Common myeloid progenitor, CD34-positive (primary cell): ENCODE measurements around the gene PACSIN3.

ENCODE experiments used
- CTCF ChIA-PET: fragments of 350-600 bp; sonication (Branson Sonifier 250); formaldehyde crosslinking; loops from one replicate; lab custom pipeline; 2021; ENCODE audit warnings: antibody characterized with exemption; lab: Charles Lee
- POLR2A ChIA-PET: fragments of 350-600 bp; sonication (Branson Sonifier 250); formaldehyde crosslinking; loops from one replicate; lab custom pipeline; 2021; ENCODE audit warnings: antibody characterized with exemption; lab: Charles Lee
- DNase-seq, 3 donors: peaks; one replicate each; pipeline versions ENCODE4 v3.0.0 to v3.0.0-alpha.2; 2013
- H3K27ac ChIP-seq, 2 experiments: 1 replicate in 1 of 2; 2 replicates in 1 of 2; pipeline ENCODE4 v1.7.0; 2013; ENCODE audit warnings: inconsistent platforms in 2 of 2, low read length in 2 of 2, mild to moderate bottlenecking in 2 of 2, low read depth in 1 of 2, moderate library complexity in 1 of 2; ENCODE audit not compliant: severe bottlenecking in 2 of 2, insufficient read depth in 1 of 2, poor library complexity in 1 of 2
- H3K27me3 ChIP-seq, 5 experiments: replicated peaks in 2 of 5; 1 replicate in 3 of 5; 2 replicates in 2 of 5; pipeline versions ENCODE4 v1.6.1 to v1.7.0; 2013; ENCODE audit warnings: low read length in 4 of 5, mild to moderate bottlenecking in 2 of 5, moderate library complexity in 2 of 5, inconsistent platforms in 1 of 5; ENCODE audit not compliant: insufficient read depth in 5 of 5, control insufficient read depth in 4 of 5
- H3K36me3 ChIP-seq, 4 experiments: 1 replicate in 2 of 4; 2 replicates in 2 of 4; pipeline versions ENCODE4 v1.6.1 to v1.7.0; 2013; ENCODE audit warnings: low read length in 3 of 4, control low read depth in 1 of 4, mild to moderate bottlenecking in 1 of 4; ENCODE audit not compliant: control insufficient read depth in 4 of 4, insufficient read depth in 4 of 4
- H3K4me1 ChIP-seq, 4 experiments: 1 replicate in 3 of 4; 2 replicates in 1 of 4; pipeline versions ENCODE4 v1.6.1 to v1.7.1; 2013; ENCODE audit warnings: low read length in 3 of 4, mild to moderate bottlenecking in 3 of 4, control low read depth in 1 of 4, inconsistent platforms in 1 of 4, moderate library complexity in 1 of 4; ENCODE audit not compliant: control insufficient read depth in 4 of 4, insufficient read depth in 4 of 4; ENCODE audit errors: control extremely low read depth in 1 of 4
- H3K4me3 ChIP-seq, 7 experiments: 1 replicate in 4 of 7; 2 replicates in 3 of 7; pipeline versions ENCODE4 v1.5.1 to v1.7.0; 2013; ENCODE audit warnings: mild to moderate bottlenecking in 7 of 7, low read length in 6 of 7, moderate library complexity in 6 of 7, inconsistent platforms in 2 of 7, low read depth in 2 of 7, control low read depth in 1 of 7; ENCODE audit not compliant: insufficient read depth in 4 of 7, control insufficient read depth in 1 of 7; ENCODE audit errors: extremely low read depth in 1 of 7
- H3K9me3 ChIP-seq, 5 experiments: 1 replicate in 4 of 5; 2 replicates in 1 of 5; pipeline versions ENCODE4 v1.6.1 to v1.7.1; 2013; ENCODE audit warnings: low read length in 4 of 5, mild to moderate bottlenecking in 2 of 5, inconsistent platforms in 1 of 5, low read depth in 1 of 5, moderate library complexity in 1 of 5; ENCODE audit not compliant: control insufficient read depth in 4 of 5, insufficient read depth in 2 of 5; ENCODE audit errors: control extremely low read depth in 1 of 5
- whole genome bisulfite sequencing: methylation state at CpG from one replicate; pipeline ENCODE4 v1.1.5; 2013; ENCODE audit not compliant: insufficient coverage; 5-methylcytosine and 5-hydroxymethylcytosine counted together

Gene PACSIN3

DNA sequence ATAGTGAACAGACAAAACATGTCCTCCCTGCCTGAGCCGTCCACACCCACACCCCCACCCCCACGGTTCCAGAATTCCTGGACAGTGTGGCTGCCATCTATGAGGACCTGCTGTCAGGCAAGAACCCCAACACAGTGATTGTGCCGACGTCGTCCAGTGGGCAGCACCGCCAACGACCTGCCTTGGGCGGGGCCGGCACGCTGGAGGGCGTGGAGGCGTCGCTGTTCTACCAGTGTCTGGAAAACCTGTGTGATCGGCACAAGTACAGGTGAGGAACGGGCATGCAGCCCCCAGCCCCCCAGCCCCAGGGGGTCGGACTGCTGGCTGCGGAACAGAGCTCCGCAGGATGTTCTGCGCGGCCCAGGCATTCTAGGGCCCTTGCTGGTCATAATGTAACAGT lies 29.3 kb downstream of the PACSIN3 start:
- no peaks in the 10 kb centered on the region for H3K27me3 ChIP-seq
- H3K4me1 ChIP-seq: peaks cover 6 to 51% (median 39%) of the 10 kb centered on the region in 4 experiments
- no peak for DNase-seq
- WGBS: 97% methylated on average over 17 of the region's 20 CpGs
- POLR2A ChIA-PET: no interaction called here
- H3K36me3 ChIP-seq: peaks cover 4 to 10% (median 6%) of the 10 kb centered on the region in 4 experiments
- CTCF ChIA-PET: interaction anchor here (0.9 to 6.9 kb wide), 4 partner anchors 16 to 268 kb away, joined by 3 to 106 read pairs (median 5); no protein-coding TSS in a partner anchor
- H3K9me3 ChIP-seq: no peaks in the 10 kb centered on the region
- no peak overlapping the region for H3K4me3 ChIP-seq
- H3K27ac ChIP-seq: no peak overlapping the region

- 96% methylated on average over 6 of the region's 6 CpGs for WGBS
- no peak overlapping the region for H3K4me3 ChIP-seq
- H3K4me1 ChIP-seq: peaks cover 6 to 51% (median 39%) of the 10 kb centered on the region in 4 experiments
- no peaks in the 10 kb centered on the region for H3K9me3 ChIP-seq
- POLR2A ChIA-PET: no interaction called here
- CTCF ChIA-PET: interaction anchor here (2.2 to 6.9 kb wide), 2 partner anchors 239 to 267 kb away, joined by 7 to 106 read pairs; no protein-coding TSS in a partner anchor
- no peaks in the 10 kb centered on the region for H3K27me3 ChIP-seq
- DNase-seq: no peak
- H3K36me3 ChIP-seq: peaks cover 4 to 8% (median 6%) of the 10 kb centered on the region in 4 experiments
- H3K27ac ChIP-seq: no peak overlapping the region
Measured at GRCh38 chr11:47156333-47156732, 29.9 kb downstream of the PACSIN3 start.

- POLR2A ChIA-PET: no interaction called here
- no peaks in the 10 kb centered on the region for H3K27me3 ChIP-seq
- CTCF ChIA-PET: interaction anchor here (1.0 to 6.9 kb wide), 5 partner anchors 7 to 267 kb away, joined by 3 to 106 read pairs (median 7); no protein-coding TSS in a partner anchor
- peaks cover 4 to 8% (median 6%) of the 10 kb centered on the region in 4 experiments for H3K36me3 ChIP-seq
- DNase-seq: no peak
- no peak overlapping the region for H3K4me3 ChIP-seq
- no peaks in the 10 kb centered on the region for H3K9me3 ChIP-seq
- 95% methylated on average over 4 of the region's 4 CpGs for WGBS
- H3K27ac ChIP-seq: no peak overlapping the region
- H3K4me1 ChIP-seq: peaks cover 6 to 51% (median 39%) of the 10 kb centered on the region in 4 experiments
Measured at GRCh38 chr11:47155879-47156278, 30.4 kb downstream of the PACSIN3 start.

DNA sequence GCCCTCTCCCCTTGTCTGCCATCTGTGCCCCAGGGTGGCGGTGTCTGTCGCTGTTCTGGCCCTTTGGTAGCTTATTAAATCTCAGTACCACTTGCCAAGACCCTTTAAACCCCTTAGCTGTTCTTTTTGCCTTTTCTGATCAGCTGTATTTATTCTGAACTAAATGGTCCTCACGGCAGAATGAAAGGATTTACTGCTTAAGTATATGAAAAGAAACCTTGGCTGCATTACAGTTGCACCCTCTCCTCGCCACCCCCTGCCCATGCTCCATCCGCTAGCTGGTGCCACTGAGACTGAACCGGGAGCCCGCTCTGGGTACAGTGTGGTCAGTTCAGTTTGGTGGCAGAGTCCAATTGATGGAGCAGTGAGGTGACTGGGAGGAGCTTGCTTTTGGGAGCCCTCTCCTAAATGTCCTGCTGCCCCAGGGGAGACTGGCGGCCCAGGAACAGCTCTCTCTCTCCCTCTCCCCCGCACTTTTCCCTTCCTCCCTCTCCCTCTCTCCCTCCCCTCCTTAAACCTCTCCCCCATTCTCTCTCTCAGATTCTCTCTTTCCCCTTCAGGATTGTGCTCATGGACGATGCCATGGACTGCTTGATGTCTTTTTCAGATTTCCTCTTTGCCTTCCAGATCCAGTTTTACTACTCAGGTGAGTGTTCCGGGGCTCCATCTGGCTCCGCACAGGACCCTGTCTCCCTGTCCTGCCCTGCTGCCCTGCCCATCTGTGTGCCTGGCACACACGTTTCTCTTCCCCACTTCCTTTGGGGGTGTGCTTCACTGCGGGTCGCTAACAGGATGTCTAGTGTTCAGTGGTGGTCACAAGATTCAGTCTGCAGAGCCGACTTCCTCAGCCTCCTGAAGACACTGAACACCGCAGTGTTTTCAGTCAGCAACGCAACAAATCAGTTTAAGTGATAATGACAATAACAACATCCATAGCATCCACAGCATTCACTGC lies 31.3 kb downstream of the PACSIN3 start:
- WGBS: 32% methylated on average over 14 of the region's 18 CpGs
- H3K9me3 ChIP-seq: no peaks in the 10 kb centered on the region
- peaks cover 6 to 51% (median 39%) of the 10 kb centered on the region in 4 experiments for H3K4me1 ChIP-seq
- H3K4me3 ChIP-seq: peak overlapping the region in 4 of 7 experiments; percentile 27 to 56 (median 47)
- ChIA-PET CTCF (interaction anchor here (0.6 to 6.9 kb wide), 20 partner anchors 8 to 284 kb away, joined by 3 to 106 read pairs (median 4); partner anchors contain the start of genes ARFGAP2 and CSTPP1), POLR2A (no interaction called here)
- no peaks in the 10 kb centered on the region for H3K27me3 ChIP-seq
- H3K27ac ChIP-seq: peak overlapping the region in 1 of 2 experiments; percentile 15
- peaks cover 2 to 8% (median 3%) of the 10 kb centered on the region in 4 experiments for H3K36me3 ChIP-seq
- peak; percentile 39 to 84 (median 78) for DNase-seq

GRCh38 chr11:47152953-47153950 lies 33.0 kb downstream of the PACSIN3 start:
- H3K4me1 ChIP-seq: peaks cover 6 to 46% (median 34%) of the 10 kb centered on the region in 4 experiments
- WGBS: 83% methylated on average over 7 of the region's 11 CpGs
- POLR2A ChIA-PET: interaction anchor here (0.7 kb wide), 2 partner anchors 85 to 247 kb away, joined by 3 read pairs; no protein-coding TSS in a partner anchor
- DNase-seq: peak; percentile 64 to 76 (median 69)
- H3K36me3 ChIP-seq: peaks cover 2 to 8% (median 3%) of the 10 kb centered on the region in 4 experiments
- CTCF ChIA-PET: interaction anchor here (0.7 to 6.9 kb wide), 41 partner anchors 8 to 482 kb away, joined by 3 to 106 read pairs (median 5); partner anchors contain the start of genes CSTPP1 and LRP4
- H3K27ac ChIP-seq: no peak overlapping the region
- no peak overlapping the region for H3K4me3 ChIP-seq
- H3K27me3 ChIP-seq: no peaks in the 10 kb centered on the region
- no peaks in the 10 kb centered on the region for H3K9me3 ChIP-seq
